Measurements from ENCODE around the gene HMOX2.

HMOX2 gene

GRCh38 chr16:4481526-4481925 is 5.3 kb downstream of the HMOX2 start:
- no peak for TF ChIP-seq ZFX (IDR thresholded peaks at IDR 0.05; ENCODE audit: borderline replicate concordance)
- TF ChIP-seq, protein P1, sequence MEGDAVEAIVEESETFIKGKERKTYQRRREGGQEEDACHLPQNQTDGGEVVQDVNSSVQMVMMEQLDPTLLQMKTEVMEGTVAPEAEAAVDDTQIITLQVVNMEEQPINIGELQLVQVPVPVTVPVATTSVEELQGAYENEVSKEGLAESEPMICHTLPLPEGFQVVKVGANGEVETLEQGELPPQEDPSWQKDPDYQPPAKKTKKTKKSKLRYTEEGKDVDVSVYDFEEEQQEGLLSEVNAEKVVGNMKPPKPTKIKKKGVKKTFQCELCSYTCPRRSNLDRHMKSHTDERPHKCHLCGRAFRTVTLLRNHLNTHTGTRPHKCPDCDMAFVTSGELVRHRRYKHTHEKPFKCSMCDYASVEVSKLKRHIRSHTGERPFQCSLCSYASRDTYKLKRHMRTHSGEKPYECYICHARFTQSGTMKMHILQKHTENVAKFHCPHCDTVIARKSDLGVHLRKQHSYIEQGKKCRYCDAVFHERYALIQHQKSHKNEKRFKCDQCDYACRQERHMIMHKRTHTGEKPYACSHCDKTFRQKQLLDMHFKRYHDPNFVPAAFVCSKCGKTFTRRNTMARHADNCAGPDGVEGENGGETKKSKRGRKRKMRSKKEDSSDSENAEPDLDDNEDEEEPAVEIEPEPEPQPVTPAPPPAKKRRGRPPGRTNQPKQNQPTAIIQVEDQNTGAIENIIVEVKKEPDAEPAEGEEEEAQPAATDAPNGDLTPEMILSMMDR (IDR thresholded peaks at IDR 0.05) = no peak
- H3K27ac ChIP-seq = no peak overlapping the region

DNA sequence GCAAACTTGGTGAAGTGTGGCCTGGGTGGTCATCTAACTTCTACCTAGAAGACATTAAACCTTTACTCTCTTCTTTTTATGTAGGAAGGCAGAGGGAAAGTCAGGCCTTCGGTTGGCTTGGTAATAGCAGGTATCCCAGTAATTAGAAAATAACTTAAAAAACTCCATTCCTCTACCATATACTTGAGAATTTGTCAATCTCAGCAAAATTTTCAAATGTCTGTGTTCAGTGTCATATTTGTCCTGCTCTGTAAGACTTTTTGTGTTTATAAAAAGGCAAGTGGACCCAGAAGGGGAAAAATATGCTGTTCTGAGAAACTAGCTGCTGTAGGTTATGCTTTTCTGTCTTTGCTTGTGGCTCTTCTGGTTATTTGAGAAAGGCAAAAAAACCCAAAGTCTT is 5.8 kb downstream of the HMOX2 start:
- H3K27ac ChIP-seq = no peak overlapping the region

GRCh38 chr16:4486126-4486893 is 10.1 kb downstream of the HMOX2 start:
- no peak overlapping the region for H3K27ac ChIP-seq
- no peak for TF ChIP-seq ZFX (IDR thresholded peaks at IDR 0.05; ENCODE audit: borderline replicate concordance)
- TF ChIP-seq, protein P1 (IDR thresholded peaks at IDR 0.05) = no peak

More for the DNA sequence above, 5.8 kb downstream of the HMOX2 start:
- no peak for TF ChIP-seq ZFX (IDR thresholded peaks at IDR 0.05; ENCODE audit: borderline replicate concordance)
- TF ChIP-seq, protein P1 (IDR thresholded peaks at IDR 0.05) = no peak

DNA sequence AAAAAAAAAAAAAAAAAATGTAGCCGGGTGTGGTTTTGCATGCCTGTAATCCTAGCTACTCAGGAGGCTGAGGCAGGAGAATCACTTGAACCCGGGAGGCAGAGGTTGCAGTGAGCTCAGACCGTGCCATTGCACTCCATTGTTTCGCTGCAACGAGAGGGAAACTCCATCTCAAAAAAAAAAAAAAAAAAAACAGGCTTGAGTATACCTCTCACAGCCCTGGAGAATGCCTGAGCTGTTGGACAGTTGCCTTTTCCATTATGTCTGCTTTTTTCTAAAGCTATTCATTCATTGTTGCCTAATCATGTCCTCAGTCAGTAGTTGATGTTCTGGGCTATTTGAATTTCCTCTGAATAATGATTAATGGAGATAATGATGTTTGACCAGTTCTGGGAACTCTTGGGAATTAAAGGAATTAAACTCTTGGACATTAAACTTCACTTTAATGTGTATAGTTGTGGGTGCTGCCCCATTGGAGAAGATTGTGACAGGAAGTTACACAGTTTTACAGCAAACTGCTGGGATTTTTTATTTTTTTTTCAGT is 11.8 kb downstream of the HMOX2 start:
- TF ChIP-seq ZFX (IDR thresholded peaks at IDR 0.05; ENCODE audit: borderline replicate concordance) = no peak
- TF ChIP-seq, protein P1 (IDR thresholded peaks at IDR 0.05) = no peak
- H3K27ac ChIP-seq = no peak overlapping the region

GRCh38 chr16:4488499-4488967 is 12.3 kb downstream of the HMOX2 start:
- H3K27ac ChIP-seq = no peak overlapping the region
- TF ChIP-seq, protein P1 (IDR thresholded peaks at IDR 0.05) = no peak
- TF ChIP-seq ZFX (IDR thresholded peaks at IDR 0.05; ENCODE audit: borderline replicate concordance) = no peak

- TF ChIP-seq, protein P1 (IDR thresholded peaks at IDR 0.05) = no peak
- TF ChIP-seq ZFX (IDR thresholded peaks at IDR 0.05; ENCODE audit: borderline replicate concordance) = no peak
These were observed 12.8 kb downstream of the HMOX2 start for GRCh38 chr16:4489030-4489429.

DNA sequence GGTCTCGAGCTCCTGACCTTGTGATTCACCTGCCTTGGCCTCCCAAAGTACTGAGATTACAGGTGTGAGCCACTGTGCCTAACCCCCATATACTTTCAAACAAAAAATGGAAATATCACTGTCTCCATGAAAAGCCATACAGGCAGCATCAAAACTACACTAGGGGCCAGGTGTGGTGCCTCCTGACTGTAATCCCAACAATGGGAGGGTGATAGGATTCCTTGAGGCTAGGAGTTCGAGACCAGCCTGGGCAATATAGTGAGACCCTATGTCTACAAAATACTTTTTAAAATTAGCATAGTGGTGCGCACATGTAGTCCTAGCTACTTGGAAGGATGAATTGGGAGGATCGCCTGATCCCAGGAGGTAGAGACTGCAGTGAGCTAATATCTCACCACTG is 15.7 kb downstream of the HMOX2 start:
- TF ChIP-seq, protein P1 (IDR thresholded peaks at IDR 0.05) = no peak
- TF ChIP-seq ZFX (IDR thresholded peaks at IDR 0.05; ENCODE audit: borderline replicate concordance) = no peak
- H3K27ac ChIP-seq = no peak overlapping the region

More at GRCh38 chr16:4489030-4489429, 12.8 kb downstream of the HMOX2 start:
- H3K27ac ChIP-seq = no peak overlapping the region
